C4-2B (cell line): ENCODE data around the gene GLUD1.
"Not testable (repeated sequence)": the region's sequence is repeated elsewhere in the genome, so short reads cannot be mapped to it uniquely, and the experiment has no call there.

ENCODE experiments used
- CTCF ChIP-seq: fragments of 450-650 bp; conservative IDR thresholded peaks from 2 replicates; pipeline ENCODE4 v1.5.1; 2017; ENCODE audit warnings: mild to moderate bottlenecking
- ZFX ChIP-seq: fragments of 450-650 bp; IDR thresholded peaks from 2 replicates; pipeline ENCODE4 v1.6.1; 2017

GRCh38 chr10:87137478-87137877 is 42.8 kb upstream of the GLUD1 start:
- not testable (repeated sequence) for TF ChIP-seq CTCF, ZFX
